Measurements from ENCODE around the gene PARN. TPM values are rescaled to one million over a fixed set of nuclear protein-coding genes. Genes with fewer than 3 reads are reported as not detected.

The PARN gene
- total and polyA plus RNA-seq, 2 experiments from 2014 or later: 32.5 to 61.3 TPM

DNA sequence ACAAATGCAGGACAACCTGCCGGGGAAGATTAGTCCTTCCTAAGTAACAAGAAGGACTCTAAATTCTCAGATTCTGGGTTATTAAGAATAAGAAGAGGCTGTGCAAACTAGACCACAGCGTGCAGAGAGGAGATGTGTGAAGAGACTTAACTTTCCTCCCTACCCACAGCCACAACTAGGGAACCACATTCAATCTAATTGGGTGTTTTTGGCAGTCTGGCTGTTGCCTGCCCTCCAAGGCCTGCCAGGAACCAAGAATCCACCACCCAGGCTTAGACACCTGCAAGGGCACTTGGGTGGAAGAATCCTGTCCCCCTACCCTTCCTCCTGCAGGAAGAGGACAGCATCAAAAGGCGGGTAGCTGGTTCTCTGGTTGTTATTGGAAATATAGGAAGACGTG, 202.0 kb downstream of the PARN start:
- H3K27me3 ChIP-seq (ENCODE audit: insufficient read depth): no peaks in the 10 kb centered on the region
- Mint-ChIP-seq H3K4me1 (peaks cover 15% of the 10 kb centered on the region), H3K27me3 (ENCODE audit: insufficient read depth, low read depth, poor library complexity) (peaks cover 4% of the 10 kb centered on the region), H3K36me3 (ENCODE audit: low read depth) (peaks cover 19% of the 10 kb centered on the region; the same call in 2 of the 3 replicates), H3K4me3 (no peak overlapping the region), H3K9me3 (0 out of 3 replicates have a peak, but pooled peaks cover 5% of the 10 kb centered on the region), H3K27ac (peak overlapping the region; percentile 64)
- DNase-seq (ENCODE audit: low spot score) (no peak), ATAC-seq (peak; percentile 30)
- H3K27ac ChIP-seq (ENCODE audit: low read depth): 0 out of 2 replicates have a peak overlapping the region, but pooled peaks have one; percentile 50
- TF ChIP-seq ZNF331 (CRISPR knock-in tag; IDR thresholded peaks at IDR 0.05; ENCODE audit: low read depth) (no peak), EZH2phosphoT487 (IDR thresholded peaks at IDR 0.05; ENCODE audit: unreplicated experiment) (no peak), CREB1 (CRISPR knock-in tag; IDR thresholded peaks at IDR 0.05; ENCODE audit: low read depth) (no peak), POLR2AphosphoS5 (IDR thresholded peaks at IDR 0.05; ENCODE audit: low read depth) (no peak), EZH2 (IDR thresholded peaks at IDR 0.05; ENCODE audit: low read depth, unreplicated experiment) (no peak), ZNF114 (CRISPR knock-in tag; IDR thresholded peaks at IDR 0.05) (no peak), STAT1 (IDR thresholded peaks at IDR 0.05; ENCODE audit: unreplicated experiment) (no peak), JUNB (IDR thresholded peaks at IDR 0.05; ENCODE audit: unreplicated experiment) (no peak)
- TF ChIP-seq, protein P1, sequence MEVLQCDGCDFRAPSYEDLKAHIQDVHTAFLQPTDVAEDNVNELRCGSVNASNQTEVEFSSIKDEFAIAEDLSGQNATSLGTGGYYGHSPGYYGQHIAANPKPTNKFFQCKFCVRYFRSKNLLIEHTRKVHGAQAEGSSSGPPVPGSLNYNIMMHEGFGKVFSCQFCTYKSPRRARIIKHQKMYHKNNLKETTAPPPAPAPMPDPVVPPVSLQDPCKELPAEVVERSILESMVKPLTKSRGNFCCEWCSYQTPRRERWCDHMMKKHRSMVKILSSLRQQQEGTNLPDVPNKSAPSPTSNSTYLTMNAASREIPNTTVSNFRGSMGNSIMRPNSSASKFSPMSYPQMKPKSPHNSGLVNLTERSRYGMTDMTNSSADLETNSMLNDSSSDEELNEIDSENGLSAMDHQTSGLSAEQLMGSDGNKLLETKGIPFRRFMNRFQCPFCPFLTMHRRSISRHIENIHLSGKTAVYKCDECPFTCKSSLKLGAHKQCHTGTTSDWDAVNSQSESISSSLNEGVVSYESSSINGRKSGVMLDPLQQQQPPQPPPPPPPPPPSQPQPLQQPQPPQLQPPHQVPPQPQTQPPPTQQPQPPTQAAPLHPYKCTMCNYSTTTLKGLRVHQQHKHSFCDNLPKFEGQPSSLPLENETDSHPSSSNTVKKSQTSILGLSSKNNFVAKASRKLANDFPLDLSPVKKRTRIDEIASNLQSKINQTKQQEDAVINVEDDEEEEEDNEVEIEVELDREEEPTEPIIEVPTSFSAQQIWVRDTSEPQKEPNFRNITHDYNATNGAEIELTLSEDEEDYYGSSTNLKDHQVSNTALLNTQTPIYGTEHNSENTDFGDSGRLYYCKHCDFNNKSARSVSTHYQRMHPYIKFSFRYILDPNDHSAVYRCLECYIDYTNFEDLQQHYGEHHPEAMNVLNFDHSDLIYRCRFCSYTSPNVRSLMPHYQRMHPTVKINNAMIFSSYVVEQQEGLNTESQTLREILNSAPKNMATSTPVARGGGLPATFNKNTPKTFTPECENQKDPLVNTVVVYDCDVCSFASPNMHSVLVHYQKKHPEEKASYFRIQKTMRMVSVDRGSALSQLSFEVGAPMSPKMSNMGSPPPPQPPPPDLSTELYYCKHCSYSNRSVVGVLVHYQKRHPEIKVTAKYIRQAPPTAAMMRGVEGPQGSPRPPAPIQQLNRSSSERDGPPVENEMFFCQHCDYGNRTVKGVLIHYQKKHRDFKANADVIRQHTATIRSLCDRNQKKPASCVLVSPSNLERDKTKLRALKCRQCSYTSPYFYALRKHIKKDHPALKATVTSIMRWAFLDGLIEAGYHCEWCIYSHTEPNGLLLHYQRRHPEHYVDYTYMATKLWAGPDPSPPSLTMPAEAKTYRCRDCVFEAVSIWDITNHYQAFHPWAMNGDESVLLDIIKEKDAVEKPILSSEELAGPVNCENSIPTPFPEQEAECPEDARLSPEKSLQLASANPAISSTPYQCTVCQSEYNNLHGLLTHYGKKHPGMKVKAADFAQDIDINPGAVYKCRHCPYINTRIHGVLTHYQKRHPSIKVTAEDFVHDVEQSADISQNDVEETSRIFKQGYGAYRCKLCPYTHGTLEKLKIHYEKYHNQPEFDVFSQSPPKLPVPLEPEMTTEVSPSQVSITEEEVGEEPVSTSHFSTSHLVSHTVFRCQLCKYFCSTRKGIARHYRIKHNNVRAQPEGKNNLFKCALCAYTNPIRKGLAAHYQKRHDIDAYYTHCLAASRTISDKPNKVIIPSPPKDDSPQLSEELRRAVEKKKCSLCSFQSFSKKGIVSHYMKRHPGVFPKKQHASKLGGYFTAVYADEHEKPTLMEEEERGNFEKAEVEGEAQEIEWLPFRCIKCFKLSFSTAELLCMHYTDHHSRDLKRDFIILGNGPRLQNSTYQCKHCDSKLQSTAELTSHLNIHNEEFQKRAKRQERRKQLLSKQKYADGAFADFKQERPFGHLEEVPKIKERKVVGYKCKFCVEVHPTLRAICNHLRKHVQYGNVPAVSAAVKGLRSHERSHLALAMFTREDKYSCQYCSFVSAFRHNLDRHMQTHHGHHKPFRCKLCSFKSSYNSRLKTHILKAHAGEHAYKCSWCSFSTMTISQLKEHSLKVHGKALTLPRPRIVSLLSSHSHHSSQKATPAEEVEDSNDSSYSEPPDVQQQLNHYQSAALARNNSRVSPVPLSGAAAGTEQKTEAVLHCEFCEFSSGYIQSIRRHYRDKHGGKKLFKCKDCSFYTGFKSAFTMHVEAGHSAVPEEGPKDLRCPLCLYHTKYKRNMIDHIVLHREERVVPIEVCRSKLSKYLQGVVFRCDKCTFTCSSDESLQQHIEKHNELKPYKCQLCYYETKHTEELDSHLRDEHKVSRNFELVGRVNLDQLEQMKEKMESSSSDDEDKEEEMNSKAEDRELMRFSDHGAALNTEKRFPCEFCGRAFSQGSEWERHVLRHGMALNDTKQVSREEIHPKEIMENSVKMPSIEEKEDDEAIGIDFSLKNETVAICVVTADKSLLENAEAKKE (CRISPR knock-in tag; IDR thresholded peaks at IDR 0.05): no peak
- TF ChIP-seq, protein P2, sequence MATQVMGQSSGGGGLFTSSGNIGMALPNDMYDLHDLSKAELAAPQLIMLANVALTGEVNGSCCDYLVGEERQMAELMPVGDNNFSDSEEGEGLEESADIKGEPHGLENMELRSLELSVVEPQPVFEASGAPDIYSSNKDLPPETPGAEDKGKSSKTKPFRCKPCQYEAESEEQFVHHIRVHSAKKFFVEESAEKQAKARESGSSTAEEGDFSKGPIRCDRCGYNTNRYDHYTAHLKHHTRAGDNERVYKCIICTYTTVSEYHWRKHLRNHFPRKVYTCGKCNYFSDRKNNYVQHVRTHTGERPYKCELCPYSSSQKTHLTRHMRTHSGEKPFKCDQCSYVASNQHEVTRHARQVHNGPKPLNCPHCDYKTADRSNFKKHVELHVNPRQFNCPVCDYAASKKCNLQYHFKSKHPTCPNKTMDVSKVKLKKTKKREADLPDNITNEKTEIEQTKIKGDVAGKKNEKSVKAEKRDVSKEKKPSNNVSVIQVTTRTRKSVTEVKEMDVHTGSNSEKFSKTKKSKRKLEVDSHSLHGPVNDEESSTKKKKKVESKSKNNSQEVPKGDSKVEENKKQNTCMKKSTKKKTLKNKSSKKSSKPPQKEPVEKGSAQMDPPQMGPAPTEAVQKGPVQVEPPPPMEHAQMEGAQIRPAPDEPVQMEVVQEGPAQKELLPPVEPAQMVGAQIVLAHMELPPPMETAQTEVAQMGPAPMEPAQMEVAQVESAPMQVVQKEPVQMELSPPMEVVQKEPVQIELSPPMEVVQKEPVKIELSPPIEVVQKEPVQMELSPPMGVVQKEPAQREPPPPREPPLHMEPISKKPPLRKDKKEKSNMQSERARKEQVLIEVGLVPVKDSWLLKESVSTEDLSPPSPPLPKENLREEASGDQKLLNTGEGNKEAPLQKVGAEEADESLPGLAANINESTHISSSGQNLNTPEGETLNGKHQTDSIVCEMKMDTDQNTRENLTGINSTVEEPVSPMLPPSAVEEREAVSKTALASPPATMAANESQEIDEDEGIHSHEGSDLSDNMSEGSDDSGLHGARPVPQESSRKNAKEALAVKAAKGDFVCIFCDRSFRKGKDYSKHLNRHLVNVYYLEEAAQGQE (IDR thresholded peaks at IDR 0.05; ENCODE audit: unreplicated experiment): no peak
- TF ChIP-seq, protein P3, sequence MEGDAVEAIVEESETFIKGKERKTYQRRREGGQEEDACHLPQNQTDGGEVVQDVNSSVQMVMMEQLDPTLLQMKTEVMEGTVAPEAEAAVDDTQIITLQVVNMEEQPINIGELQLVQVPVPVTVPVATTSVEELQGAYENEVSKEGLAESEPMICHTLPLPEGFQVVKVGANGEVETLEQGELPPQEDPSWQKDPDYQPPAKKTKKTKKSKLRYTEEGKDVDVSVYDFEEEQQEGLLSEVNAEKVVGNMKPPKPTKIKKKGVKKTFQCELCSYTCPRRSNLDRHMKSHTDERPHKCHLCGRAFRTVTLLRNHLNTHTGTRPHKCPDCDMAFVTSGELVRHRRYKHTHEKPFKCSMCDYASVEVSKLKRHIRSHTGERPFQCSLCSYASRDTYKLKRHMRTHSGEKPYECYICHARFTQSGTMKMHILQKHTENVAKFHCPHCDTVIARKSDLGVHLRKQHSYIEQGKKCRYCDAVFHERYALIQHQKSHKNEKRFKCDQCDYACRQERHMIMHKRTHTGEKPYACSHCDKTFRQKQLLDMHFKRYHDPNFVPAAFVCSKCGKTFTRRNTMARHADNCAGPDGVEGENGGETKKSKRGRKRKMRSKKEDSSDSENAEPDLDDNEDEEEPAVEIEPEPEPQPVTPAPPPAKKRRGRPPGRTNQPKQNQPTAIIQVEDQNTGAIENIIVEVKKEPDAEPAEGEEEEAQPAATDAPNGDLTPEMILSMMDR (conservative IDR thresholded peaks at IDR 0.05; ENCODE audit: low read depth in 2 of 2): no peak
- H3F3A ChIP-seq (replicated peaks; ENCODE audit: low read depth): no peaks in the 10 kb centered on the region
- H3K4me2 ChIP-seq: no peak overlapping the region
- no peaks in the 10 kb centered on the region for H3K9me2 ChIP-seq (ENCODE audit: insufficient read depth)
- no peaks in the 10 kb centered on the region for H4K20me1 ChIP-seq (replicated peaks; ENCODE audit: insufficient read depth)
- H3K79me2 ChIP-seq (replicated peaks; ENCODE audit: insufficient read depth): no peaks in the 10 kb centered on the region
- no peaks in the 10 kb centered on the region for H3K36me3 ChIP-seq (ENCODE audit: insufficient read depth)
- no peak overlapping the region for H3K4me3 ChIP-seq
- peaks cover 8% of the 10 kb centered on the region for H3K4me1 ChIP-seq (ENCODE audit: insufficient read depth)
- no peak overlapping the region for H2AFZ ChIP-seq

Data from GM23338 (cell line).